ENCODE results near the gene KCNJ10.
"Not testable (repeated sequence)": the region's sequence is repeated elsewhere in the genome, so short reads cannot be mapped to it uniquely, and the experiment has no call there.

The KCNJ10 gene

DNA sequence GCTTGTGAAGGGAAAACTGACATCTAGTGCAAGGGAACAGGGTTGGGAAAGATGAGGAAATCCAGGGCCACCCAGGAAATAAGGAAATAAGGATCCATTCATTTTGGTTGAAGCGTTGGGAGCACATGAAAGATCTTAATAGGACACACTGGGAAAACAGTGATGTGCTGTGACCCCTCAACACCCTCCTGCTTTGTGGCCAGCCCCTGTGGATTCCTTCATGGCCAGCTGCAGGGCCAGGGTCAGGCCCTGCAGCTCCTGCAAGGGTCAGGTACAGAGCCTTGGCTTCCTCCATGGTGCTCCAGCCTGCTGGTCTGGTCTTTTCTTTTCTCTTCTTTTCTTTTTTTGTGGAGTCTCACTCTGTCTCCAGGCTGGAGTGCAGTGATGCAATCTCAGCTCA lies 19.3 kb downstream of the KCNJ10 start:
- no peak for TF ChIP-seq POLR2AphosphoS5 (IDR thresholded peaks at IDR 0.05; ENCODE audit: low read depth, low read length)
- TF ChIP-seq POLR2A (IDR thresholded peaks at IDR 0.05; ENCODE audit: low read depth, low read length), result no peak
- no peak for TF ChIP-seq TAF1 (IDR thresholded peaks at IDR 0.05; ENCODE audit: borderline replicate concordance, low read depth, low read length)
- no peak for DNase-seq (ENCODE audit: insufficient read length)
- no peak for FAIRE-seq

DNA sequence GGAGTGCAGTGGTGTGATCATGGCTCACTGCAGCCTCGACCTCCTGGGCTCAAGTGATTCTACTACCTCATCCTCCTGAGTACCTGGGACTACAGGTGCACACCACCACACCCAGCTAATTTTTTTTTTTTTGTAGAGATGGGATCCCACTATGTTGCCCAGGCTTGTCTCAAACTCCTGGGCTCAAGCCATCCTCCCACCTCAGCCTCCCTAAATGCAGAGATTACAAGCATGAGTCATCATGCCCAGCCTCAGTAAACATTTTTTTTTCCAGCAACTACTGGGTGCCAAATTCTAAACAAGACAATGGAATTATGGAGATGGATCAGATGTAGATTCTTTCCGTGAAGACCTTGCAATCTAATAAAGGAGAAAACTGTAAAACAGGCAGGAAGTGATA lies 19.8 kb downstream of the KCNJ10 start:
- not testable (repeated sequence) for DNase-seq (ENCODE audit: insufficient read length); FAIRE-seq

DNA sequence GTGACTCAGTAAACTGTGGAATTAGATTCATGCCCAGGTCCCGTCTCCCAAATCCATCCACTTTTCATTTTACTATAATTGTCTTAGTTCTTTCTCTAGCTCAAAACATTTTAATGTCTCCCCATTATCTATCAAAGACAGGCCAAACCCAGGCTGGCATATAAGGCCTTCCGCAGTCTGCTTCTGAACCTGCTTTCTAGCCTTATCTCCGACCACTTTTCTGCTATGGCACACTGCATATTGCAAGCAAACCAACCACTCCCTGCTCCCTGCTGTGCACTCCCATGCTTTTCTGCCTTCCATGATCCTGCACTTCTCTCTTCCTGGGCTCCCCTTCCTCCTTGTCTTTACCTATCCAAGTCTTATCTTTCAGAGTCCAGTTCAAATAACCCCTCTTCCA lies 20.9 kb downstream of the KCNJ10 start:
- TF ChIP-seq TAF1 (IDR thresholded peaks at IDR 0.05; ENCODE audit: borderline replicate concordance, low read depth, low read length), result no peak
- no peak for TF ChIP-seq POLR2AphosphoS5 (IDR thresholded peaks at IDR 0.05; ENCODE audit: low read depth, low read length)
- no peak for TF ChIP-seq POLR2A (IDR thresholded peaks at IDR 0.05; ENCODE audit: low read depth, low read length)

DNA sequence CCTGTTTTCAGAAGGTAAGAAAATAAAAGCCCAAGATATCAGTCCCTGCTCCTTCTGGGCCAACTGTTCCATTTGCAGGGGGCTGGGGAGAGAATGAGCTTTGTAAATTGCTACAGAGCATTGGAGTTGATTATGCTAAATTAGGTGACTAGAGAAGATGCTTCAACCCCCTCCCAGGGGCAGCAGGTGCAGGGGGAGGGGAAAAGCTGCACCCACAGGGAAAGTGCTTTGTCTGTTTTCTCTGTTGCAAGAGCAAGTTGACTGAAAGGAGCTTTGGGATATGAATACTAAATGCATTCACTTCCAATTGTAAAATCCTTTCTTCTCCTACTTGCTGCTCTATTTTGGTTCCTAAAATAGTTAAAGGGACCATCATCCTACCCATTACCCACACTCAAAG lies 21.6 kb downstream of the KCNJ10 start:
- TF ChIP-seq POLR2A (IDR thresholded peaks at IDR 0.05; ENCODE audit: low read depth, low read length), result no peak
- TF ChIP-seq POLR2AphosphoS5 (IDR thresholded peaks at IDR 0.05; ENCODE audit: low read depth, low read length), result no peak
- TF ChIP-seq TAF1 (IDR thresholded peaks at IDR 0.05; ENCODE audit: borderline replicate concordance, low read depth, low read length), result no peak
- FAIRE-seq, result no peak
- no peak for DNase-seq (ENCODE audit: insufficient read length)

More for the DNA sequence above, 20.9 kb downstream of the KCNJ10 start:
- DNase-seq (ENCODE audit: insufficient read length) (no peak), FAIRE-seq (no peak)

DNA sequence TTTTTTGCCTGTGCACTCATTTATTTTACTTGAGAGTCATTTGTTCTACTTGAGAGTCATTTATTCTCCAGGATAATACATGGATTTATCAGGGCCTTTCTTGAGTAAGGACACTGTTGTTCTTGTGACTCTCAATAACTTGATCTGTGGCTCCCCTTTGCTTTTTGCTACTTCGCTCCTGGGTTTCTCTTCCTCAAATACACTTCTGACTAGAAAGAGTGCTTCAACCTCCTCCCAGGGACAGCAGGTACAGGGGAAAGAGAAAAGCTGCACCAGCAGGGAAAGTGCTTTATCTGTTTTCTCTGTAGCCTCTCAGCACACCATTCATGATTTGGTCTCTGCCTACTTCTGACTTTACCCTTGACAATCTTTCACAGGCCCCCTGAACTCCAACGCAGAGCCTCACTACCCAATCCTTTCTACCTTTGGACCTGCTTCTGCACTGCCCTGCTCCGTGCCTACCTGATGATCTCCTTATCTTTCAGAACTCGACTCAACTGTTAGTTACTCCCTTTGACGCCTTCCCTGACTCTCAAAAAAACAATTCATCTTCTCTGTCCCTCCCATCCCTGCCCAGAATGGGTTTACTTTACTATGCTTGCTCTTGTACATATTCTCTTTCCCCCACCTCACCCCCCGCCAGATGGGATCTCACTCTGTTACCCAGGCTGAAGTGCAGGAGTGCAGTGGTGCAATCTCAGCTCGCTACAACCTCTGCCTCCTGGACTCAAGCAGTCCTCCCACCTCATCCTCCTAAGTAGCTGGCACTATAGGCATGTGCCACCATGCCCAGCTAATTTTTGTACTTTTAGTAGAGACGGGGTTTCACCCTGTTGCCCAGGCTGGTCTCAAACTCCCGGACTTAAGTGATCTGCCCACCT lies 22.6 kb downstream of the KCNJ10 start:
- TF ChIP-seq POLR2A (IDR thresholded peaks at IDR 0.05; ENCODE audit: low read depth, low read length) (no peak), POLR2AphosphoS5 (IDR thresholded peaks at IDR 0.05; ENCODE audit: low read depth, low read length) (no peak), TAF1 (IDR thresholded peaks at IDR 0.05; ENCODE audit: borderline replicate concordance, low read depth, low read length) (no peak)
- FAIRE-seq (peak; percentile 88), DNase-seq (ENCODE audit: insufficient read length) (no peak)

DNA sequence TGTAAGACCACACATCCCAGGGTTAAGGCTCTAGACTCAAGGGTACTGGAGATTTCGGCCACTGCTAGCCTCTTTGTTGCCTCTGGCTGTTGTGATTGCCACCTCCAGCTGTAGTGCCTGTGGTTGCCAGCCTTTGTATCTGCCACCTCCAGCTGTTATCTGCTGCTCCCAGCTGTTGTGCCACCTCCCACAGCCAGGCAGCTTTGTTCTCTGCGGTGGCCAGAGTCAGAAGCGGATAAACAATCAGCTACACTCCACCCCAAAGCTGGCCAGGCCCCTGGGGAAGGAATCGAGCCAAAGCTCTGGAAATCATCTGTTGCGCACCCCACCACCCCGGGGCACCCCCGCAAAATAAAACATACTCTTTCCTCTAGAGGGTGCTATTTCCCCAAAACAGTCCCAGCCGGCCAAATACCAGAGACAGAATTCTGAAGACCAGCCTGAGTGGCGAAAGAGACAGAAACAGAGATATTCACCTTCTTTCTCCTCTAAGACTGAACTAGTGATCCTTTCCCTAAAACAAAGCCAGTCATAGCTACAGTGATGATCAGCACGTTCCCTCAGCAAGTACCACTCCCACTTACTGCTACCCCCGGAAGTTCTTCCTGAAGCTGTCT lies 23.4 kb downstream of the KCNJ10 start:
- FAIRE-seq (peak; percentile 88), DNase-seq (ENCODE audit: insufficient read length) (peak; percentile 56)
- TF ChIP-seq POLR2AphosphoS5 (IDR thresholded peaks at IDR 0.05; ENCODE audit: low read depth, low read length) (no peak), POLR2A (IDR thresholded peaks at IDR 0.05; ENCODE audit: low read depth, low read length) (no peak), TAF1 (IDR thresholded peaks at IDR 0.05; ENCODE audit: borderline replicate concordance, low read depth, low read length) (no peak)

DNA sequence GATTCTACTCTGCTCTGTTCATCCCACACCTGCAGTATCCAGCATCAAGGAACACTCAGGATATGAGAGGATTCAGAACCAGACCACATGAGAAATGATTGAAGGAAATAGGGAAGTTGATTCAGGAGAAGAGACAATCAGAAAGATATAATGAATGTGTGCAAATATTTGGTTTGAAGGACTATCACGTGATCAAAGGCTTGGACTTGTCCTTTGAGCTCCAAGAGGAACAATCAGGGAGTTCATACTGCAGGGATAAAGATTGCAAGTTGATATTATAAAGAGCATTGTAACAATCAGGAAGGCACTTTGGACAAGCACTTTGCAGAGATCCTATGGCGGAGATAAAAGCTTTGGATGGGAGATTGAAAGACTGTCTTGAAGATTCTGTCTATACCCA lies 24.3 kb downstream of the KCNJ10 start:
- FAIRE-seq (no peak), DNase-seq (ENCODE audit: insufficient read length) (no peak)
- no peak for TF ChIP-seq POLR2AphosphoS5 (IDR thresholded peaks at IDR 0.05; ENCODE audit: low read depth, low read length)
- no peak for TF ChIP-seq TAF1 (IDR thresholded peaks at IDR 0.05; ENCODE audit: borderline replicate concordance, low read depth, low read length)
- TF ChIP-seq POLR2A (IDR thresholded peaks at IDR 0.05; ENCODE audit: low read depth, low read length), result no peak

DNA sequence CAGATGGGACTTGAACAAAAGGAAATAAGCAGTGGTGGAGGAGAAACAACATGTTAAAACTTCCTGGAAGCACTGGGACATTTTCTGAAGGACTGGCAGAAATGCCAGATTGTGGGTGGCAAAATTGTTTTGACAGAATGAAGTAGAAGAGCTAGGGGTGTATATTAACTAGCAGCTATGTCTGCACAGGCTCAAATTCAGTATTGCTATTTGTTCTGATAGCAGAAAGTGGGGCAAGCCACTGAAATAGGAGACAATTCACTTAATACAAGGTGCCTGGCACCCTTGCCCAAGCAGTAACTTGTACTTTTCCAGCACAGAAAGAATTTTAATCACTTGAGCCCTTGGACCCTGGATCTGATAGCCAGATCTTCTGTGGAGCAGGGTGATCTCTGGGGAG lies 26.4 kb downstream of the KCNJ10 start:
- DNase-seq (ENCODE audit: insufficient read length) (no peak), FAIRE-seq (no peak)
- TF ChIP-seq POLR2AphosphoS5 (IDR thresholded peaks at IDR 0.05; ENCODE audit: low read depth, low read length), result no peak
- TF ChIP-seq TAF1 (IDR thresholded peaks at IDR 0.05; ENCODE audit: borderline replicate concordance, low read depth, low read length), result no peak
- no peak for TF ChIP-seq POLR2A (IDR thresholded peaks at IDR 0.05; ENCODE audit: low read depth, low read length)

DNA sequence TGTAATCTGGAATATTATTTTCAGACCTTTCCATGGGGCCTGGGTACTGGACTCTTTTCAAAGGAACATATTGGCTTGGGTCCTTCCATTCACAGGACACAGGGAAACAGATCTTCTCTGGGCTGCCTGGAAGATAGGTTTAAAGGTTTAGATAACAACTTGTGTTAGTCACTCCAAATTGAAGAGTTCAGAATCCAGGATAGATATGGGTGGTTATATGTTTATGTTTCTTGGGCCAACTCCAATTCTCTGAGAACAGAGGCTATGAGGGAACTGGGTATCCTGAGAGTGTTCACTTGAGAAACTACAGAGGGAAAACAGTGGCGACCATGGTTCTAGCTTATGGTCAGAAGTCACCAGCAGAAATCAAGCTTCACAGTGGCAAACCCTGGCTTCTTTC lies 29.5 kb downstream of the KCNJ10 start:
- FAIRE-seq (no peak), DNase-seq (ENCODE audit: insufficient read length) (no peak)
- TF ChIP-seq TAF1 (IDR thresholded peaks at IDR 0.05; ENCODE audit: borderline replicate concordance, low read depth, low read length), result no peak
- TF ChIP-seq POLR2A (IDR thresholded peaks at IDR 0.05; ENCODE audit: low read depth, low read length), result no peak
- TF ChIP-seq POLR2AphosphoS5 (IDR thresholded peaks at IDR 0.05; ENCODE audit: low read depth, low read length), result no peak

DNA sequence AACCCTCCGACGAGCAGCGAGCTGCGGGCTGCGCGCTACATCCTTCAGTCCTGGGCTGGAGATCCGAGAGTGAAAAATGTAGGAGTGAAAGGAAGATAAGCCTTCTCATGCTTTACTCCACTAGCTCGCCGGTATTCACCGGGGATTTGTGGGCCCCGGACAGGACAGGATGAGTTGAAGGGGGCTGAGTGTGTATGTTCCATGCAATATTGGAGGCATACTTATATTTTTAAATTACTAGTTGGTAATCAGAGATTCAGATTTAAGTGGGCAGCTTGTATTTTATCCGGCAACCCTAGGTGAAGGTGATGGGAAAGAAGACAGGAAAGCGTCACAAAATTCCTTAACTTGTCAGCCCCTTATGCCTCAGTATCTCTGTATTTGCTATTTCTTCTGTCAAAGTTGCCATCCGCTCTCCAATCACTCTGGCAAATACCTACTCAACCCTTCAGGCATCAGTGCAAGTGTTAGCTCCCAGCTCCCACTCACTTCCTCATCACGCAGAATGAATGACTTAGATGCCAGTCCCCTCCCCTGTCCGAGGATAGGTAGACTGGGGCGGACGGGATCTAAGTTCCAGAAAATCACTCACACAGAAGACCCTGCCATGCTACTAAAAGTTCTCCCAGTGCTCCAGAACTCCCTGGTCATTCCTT lies 37.7 kb downstream of the KCNJ10 start:
- no peak for FAIRE-seq
- no peak for DNase-seq (ENCODE audit: insufficient read length)
- no peak for TF ChIP-seq TAF1 (IDR thresholded peaks at IDR 0.05; ENCODE audit: borderline replicate concordance, low read depth, low read length)
- no peak for TF ChIP-seq POLR2A (IDR thresholded peaks at IDR 0.05; ENCODE audit: low read depth, low read length)
- TF ChIP-seq POLR2AphosphoS5 (IDR thresholded peaks at IDR 0.05; ENCODE audit: low read depth, low read length), result no peak

DNA sequence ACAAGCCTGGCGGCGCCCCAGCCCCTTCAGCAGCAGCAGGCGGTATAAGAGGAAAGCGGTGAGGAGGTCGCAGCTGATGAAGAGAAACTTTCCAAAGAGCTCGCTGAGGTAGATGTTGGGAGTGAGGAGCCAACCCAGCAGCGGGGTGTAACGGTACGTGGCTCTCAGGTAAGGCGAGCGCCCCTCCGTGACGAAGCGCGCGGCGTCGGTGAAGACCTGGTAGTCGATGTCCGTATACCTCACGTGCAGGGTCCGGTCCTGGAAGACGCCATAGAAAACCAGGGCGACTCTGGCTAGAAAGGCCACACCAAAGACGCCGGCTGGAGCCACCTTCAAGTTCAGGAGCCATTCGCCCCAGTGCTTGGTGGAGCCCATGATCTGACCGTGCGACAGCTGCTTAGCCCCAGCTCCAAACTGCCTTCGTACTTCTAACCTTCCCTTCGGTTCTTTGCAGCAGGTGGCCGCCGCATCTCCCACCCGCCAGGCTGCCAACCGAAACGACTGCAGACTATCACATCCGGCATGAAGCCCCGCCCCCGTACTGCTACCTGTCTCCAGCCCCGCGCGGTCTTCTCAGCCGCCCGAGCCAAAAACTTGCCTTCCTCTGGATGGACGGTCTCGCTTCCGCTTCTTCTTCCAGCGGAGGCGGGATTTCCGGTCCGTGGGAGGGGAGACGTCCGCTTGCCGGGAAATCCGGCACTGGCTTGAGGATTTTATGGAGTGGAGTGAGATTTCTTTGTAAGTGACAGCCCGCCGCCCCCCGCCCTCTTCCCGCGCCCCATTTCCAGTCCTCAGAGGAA lies 38.4 kb downstream of the KCNJ10 start, which contains the start of gene PIGM:
TSS of gene PIGM (minus strand) at position 626 of the 800 bp plus-strand sequence. CDS start at position 375, 251 bp downstream.
- peak; percentile 96 for FAIRE-seq
- peak; percentile 80 for DNase-seq (ENCODE audit: insufficient read length)
- peak; percentile 10 for TF ChIP-seq TAF1 (IDR thresholded peaks at IDR 0.05; ENCODE audit: borderline replicate concordance, low read depth, low read length)
- TF ChIP-seq POLR2AphosphoS5 (IDR thresholded peaks at IDR 0.05; ENCODE audit: low read depth, low read length), result peak; percentile 58; the same call in 1 of the 2 replicates
- TF ChIP-seq POLR2A (IDR thresholded peaks at IDR 0.05; ENCODE audit: low read depth, low read length), result peak; percentile 72
